DMS153 (cell line): ENCODE data around the gene CFAP251.
"Not testable (repeated sequence)": the region's sequence is repeated elsewhere in the genome, so short reads cannot be mapped to it uniquely, and the experiment has no call there.

ENCODE experiments used
- DNase-seq: peaks from one replicate; lab custom pipeline; 2025; lab: John Stamatoyannopoulos, UW

Gene CFAP251

DNA sequence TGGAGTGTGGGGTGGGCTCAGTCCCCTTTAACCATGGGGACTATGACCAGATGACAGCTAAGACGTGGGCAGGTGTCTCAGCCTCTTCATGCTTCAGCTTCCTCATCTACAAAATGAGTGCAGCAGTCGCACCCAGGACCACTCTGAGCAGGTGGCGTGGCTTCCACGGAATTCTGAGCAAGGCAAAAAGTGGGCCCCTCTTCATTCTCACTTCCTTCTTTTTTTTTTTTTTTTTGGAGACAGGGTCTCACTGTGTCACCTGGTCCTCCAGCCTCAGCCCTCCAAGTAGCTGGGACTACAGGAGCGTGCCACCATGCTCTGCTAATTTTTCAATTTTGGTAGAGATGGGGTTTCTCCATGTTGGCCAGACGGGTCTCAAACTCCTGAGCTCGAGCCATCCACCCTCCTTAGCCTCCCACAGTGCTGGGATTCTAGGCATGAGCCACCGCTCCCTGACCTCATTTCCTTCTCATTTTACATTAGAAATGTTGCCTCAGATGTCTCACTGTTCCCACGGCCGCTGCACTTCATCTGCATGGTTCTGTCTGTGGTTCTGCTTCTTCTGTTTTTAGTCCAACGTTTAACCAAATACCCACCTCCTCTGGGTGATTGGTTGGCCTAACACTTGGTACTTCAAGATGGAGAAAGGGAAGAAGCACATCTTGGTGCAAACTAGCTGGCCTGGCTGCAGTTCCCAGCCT is 61.9 kb downstream of the CFAP251 start:
- DNase-seq: no peak

DNA sequence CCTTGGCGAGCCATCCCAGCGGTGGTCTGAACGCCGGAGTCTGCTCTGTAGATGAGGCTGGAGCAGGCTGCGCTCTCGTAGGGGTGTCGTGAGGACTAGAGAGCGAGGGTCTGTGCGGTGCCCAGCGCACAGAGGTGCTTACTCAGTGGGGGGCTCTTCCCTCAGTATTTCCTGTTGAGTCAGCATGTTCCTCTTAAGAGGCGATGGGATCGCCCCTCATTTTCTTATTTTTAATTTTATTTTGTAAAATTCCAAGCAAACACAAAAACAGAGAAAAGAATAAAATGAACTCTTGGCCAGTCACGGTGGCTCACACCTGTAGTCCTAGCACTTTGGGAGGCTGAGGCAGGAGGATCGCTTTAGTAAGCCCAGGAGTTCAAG is 62.5 kb downstream of the CFAP251 start:
- DNase-seq: no peak

DNA sequence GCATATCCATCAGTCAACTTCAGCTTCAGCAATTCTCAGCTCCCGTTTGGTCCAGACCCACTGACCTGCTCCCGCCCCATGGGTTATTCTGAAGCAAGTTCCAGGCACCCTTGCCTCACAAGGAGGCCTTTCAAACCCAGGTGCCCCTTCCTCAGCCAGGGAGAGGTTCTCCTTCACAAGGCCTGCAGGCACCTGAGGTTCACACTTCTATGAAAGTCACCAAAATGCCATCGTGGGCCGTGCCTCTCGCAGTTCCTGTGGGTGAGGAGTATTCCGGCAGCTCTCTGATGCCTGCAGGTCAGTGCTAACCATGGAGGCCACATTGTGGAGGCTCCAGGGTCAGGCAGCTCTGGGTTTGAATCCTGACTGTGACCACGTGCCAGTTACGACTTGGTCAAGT is 63.1 kb downstream of the CFAP251 start:
- DNase-seq: no peak

DNA sequence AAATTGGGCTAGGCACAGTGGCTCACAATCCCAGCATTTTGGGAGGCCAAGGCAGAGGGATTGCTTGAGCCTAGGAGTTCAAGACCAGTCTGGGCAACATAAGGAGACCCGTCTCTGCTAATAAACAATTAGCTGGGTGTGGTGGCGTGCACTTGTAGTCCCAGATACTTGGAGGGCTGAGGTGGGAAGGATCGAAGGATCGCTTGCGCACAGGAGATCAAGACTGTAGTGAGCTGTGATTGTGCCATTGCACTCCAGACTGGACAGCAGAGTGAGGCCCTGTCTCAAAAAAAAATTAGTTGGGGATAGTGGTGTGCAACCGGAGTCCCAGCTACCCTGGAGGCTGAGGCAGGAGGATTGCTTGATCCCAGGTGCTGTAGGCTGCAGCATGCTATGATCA is 64.6 kb downstream of the CFAP251 start:
- no peak for DNase-seq

DNA sequence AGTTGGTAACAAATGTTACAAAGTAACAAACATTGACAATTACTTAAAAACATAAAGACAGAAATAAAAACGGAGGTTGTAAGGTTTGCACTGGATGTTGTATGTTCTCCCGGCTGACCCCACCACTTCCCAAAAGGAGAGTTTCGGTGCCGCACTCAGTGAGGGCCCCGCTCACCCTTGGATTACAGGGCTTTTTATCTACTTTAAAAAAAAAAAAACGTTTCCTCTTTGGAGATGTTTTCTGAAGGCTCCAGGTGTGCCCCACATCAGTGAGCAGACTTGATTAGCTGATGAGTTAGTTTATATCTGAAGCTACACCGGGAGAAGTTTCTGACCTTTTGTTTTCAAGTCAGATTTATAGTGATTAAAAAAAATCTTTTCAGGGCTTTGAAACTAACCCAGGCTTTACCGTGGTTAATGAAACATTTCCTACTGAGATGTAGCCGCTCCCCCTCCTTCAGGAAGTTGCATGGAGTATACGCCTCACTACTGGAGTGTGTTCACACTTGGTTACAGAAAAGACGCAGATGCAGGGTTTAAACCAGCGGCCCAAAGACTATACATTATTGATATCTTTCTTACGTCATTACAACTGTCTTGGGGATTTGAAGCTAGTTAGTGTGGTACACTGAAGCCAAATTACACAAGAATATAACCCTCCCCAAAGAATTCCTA is 65.3 kb downstream of the CFAP251 start:
- no peak for DNase-seq

DNA sequence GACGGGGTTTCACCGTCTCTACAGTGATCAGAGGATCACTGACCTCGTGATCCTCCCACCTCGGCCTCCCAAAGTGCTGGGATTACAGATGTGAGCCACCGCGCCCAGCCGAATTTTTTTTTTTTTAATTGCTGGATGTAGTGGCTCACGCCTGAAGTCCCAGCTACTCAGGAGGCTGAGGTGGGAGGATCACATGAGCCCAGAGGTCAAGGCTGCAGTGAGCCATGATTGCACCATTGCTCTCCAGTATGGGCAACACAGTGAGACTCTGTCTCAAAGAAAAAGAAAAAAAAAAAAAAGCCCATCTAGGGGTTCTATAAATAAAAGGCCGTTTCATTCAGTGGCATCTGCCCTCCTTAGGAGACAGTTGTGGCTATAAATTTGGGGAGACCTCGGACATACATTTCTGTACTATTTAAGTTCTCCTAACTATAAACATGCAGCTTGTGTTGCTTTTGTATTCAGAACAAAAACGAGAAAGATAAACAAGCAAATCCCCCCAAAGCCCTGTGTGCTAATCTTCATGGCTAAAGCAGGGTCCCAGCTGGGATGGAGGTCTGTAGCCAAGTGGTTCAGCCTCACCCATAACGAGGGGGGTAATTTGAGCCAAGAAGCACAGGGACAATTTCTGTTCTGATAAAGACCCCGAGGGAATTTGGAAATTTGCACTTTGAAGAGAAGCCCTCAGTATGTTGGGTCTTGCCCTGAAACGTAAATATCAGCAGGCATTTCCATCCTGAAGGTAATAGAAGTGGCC is 68.3 kb downstream of the CFAP251 start:
- no peak for DNase-seq

DNA sequence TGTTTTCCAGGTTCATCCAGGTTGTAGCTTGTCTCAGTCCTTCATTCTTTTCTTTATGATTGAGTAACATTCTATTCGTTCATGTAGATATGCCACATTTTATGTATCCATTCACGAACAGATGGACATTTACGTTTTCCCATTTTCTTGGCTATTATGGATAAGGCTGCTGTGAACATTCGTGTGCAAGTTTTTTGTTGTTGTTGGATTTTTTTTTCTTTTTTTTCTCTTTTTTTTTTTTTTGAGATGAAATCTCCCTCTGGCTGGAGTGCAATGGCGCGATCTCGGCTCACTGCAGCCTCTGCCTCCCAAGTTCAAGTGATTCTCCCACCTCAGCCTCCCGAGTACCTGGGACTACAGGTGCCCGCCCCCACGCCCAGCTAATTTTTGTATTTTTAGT is 70.1 kb downstream of the CFAP251 start:
- not testable (repeated sequence) for DNase-seq

DNA sequence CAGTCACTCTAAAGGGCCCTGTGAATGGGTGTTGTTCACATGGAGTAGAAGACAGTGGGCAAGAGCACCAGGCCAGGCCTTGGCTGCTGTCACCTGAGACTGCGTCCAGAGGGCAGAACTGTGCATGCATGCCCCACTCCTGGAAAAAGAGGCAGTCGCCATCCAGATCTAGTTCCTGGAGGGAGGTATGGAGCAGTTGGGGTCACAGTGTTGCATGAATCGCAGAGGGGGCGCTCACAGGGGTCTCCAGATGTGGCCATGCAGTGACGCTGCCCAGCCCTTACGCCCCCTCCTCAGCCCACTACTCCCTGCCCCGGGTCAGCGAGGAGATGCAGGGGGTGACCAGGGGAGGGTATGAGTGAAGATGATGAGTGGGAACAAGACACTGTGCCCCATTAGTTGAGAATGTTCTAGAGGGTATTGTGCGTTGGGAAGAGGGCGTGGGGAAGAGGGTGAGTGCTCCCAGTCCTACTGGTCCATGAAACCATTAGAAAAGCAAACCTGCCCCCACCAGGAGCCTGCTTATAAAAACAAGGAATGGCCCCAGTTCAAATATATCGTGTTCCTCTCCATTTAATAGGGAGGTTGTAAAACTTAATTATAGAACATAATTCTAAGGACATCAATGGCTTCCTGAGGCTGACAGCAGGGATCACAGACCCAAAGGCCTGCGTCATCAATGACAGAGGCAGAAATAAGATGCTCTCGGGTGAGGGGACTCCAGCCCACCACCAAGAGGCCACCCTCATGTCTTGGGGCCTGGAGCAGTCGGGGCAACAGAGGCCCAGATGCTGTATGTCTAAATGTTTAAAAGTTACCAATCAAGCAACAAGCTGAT is 71.1 kb downstream of the CFAP251 start:
- peak; percentile 58 for DNase-seq

DNA sequence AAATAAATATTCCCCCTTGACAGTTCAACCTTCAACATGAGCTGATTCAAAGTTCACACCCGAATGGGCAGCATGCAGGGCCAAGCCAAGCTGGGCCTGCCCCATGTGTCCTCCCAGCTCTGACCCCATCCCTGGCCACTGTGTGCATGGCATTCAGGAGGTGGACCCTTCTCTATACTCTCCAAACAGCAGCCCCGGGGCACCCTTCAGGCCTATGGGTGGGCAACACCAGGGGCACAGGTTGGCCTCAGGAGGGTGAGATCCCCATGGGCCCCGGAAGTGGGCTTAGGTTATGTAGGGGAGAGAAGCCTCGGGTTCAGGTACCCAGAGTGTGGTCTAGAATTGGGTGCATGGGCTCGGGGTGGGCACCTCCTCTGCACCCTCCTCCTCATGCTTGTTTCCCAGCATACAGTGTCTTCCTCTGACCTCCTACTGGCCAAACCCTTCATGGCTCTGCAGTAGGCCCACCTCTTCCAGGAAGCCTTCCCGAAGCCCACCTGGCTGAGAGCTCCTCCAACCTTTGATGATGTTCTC is 71.8 kb downstream of the CFAP251 start:
- DNase-seq: no peak

DNA sequence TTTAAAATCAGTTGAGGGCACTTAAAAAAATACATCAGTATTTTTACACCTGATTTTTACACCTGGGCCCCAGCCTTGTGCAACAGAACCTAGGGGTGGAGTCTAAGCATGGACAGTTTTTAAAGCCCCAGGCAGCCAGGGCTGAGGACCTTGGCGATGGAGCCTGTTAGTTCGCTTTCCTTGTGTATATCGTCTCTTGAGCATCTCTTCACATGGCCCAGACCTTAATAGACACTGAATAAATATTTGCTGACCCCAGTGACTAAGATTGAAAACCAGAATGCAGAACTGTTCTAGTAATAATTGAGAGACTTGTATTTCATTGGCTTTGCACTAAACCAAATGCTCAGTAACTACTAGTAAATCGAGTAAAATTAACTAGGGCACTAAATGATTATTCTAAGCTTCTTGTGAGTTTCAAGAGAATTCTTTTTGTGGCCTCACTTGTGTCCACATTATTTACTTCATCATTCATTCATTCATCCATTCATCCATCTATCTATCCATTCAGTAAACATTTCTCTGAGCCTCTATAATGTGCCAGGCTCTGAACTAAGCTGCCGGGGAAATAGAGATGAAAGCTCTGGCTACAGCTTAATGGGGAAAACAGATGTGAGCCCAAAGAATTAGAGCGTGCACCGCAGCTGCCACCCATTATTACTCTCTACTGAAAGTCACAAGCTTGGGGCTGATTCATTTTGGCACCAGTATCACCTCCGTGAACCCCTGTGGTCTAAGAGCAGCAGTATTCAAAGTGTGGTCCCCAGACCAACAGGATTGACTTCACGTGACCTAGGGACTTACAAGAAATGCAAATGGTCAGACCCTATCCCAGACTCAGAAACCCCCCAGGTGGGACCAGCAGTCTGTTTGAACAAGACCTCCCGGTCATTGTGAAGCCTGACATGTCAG is 72.6 kb downstream of the CFAP251 start:
- no peak for DNase-seq

DNA sequence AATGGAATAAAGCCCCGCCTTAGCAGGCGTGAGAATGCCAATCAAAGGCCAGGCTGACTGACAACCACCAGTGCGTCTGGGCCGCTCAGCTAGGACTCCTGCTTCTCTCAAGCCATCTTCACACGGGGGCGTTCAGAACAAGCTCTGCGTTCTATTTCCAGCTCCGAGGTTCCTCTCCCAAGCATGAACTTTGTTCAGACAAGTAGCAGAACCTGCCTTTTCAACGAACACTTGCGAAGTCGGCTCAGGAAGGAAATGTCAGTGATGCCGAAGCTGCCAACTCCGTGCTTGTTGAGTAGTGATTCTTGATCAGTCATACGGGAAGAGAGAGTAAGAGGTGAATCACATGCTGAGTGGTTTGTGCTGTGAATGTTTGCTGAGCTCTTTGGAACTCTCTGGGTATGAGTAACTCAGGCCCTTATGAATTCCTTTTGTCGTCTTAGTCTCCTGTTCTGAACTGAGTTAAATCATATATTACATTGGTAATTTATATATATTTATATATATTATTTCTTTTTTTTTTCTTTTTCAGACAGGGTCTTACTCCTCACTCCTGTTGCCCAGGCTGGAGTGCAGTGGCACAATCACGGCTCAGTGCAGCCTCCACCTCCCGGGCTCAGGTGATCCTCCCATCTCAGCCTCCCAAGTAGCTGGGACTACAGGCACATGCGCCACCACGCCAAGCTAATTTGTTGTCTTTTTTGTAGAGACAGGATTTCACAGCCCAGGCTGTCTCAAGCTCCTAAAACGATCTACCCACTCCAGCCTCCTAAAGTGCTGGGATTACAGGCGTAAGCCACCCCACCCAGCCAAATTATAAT is 73.9 kb downstream of the CFAP251 start:
- DNase-seq: no peak

DNA sequence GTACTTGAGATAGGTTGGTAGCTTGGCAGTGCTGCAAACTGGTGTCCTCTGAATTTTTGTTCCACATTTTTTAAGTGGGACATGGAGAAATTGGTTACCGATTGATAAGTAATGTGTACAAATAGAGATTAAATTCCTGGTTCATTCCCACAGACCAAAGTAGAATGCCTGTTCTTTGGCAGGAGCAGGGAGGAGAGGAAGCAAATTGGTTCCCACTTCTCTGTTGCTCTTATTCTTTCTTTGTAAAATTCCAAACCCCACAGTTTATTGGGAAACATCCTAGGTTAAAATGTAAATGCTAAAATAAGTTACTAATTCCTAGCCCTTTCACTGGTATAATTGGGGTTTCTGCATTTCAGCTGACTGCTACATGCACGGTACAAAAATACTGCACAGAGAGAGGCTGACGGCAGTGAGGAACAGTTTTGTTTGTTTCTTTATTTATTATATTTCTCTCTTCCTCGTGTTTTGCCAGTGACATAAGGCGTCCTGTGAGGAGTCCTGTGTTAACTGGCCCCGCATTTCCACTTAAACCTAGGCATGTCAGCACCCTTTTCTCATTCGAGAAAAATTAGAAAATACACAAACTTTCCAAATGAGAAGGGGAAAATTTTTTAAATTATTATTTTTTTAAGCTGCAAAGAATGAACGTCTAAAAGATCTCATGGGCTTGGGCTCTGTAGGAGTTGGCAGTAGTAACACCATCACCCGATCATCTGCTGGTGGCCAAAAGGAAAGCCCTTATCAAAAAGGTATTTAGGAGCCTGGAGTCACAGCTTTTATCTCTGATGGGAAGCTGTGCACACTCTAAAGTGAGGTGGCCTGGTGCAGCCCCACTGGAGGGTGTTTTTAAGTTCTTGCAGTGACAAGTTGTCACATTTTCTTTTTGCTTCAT is 77.9 kb downstream of the CFAP251 start:
- no peak for DNase-seq

DNA sequence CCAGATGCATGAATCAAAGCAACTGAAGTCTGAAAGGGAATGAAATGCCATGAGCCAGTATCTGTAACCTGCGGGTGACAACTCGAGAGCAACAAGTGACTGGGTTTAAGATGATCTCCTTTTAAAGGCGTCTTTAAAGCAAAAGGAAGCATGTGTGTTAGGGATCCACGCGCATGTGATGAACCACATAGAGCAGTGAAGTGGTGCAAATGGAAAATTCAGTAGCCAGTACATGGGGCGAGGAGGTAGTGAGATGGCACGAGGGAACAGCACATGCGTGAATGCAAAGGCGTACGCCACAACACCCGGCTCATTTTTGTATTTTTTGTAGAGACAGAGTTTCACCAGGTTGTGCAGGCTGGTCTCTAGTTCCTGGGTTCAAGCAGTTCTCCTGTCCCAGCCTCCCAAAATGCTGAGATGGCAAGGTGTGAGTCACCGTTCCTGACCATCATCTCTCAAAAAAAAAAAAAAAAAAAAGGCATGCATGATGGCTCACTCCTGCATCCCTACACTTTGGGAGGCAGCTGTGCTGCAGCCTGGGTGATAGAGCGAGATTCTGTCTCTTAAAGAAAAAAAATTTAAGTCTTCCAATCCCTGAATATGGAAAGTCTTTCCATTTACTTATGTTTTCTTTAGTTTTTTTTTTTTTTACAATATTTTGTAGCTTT is 78.7 kb downstream of the CFAP251 start:
- DNase-seq: no peak

DNA sequence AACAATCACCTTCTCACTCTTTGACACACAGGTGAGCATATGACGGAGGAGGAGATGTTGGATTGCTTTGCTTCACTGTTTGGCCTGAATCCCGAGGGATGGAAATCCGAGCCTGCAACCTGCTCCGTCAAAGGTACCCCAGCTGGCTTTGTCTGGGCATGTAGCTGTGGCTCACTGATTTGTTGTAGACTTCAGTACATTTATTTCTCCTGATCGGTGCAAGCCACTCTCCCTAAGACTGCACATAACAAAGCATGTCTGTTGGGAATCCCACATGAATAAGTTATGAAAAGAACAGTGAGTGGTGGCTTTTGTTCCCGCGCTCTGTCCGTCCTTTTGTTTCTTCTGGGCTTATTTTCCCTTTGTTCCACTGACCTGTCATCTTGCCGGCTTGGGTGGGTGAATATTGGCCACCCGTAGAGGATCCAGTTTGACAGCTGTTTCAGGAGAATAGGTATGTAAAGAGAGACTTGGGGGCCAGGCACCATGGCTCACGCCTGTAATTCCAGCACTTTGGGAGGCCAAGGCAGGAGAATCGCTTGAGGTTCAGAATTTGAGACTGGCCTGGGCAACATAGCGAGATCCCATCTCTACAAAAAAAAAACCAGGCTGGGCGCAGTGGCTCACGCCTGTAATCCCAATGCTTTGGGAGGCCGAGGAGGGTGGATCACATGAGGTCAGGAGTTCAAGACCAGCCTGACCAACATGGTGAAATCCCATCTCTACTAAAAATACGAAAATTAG is 83.2 kb downstream of the CFAP251 start:
- DNase-seq: peak; percentile 93

DNA sequence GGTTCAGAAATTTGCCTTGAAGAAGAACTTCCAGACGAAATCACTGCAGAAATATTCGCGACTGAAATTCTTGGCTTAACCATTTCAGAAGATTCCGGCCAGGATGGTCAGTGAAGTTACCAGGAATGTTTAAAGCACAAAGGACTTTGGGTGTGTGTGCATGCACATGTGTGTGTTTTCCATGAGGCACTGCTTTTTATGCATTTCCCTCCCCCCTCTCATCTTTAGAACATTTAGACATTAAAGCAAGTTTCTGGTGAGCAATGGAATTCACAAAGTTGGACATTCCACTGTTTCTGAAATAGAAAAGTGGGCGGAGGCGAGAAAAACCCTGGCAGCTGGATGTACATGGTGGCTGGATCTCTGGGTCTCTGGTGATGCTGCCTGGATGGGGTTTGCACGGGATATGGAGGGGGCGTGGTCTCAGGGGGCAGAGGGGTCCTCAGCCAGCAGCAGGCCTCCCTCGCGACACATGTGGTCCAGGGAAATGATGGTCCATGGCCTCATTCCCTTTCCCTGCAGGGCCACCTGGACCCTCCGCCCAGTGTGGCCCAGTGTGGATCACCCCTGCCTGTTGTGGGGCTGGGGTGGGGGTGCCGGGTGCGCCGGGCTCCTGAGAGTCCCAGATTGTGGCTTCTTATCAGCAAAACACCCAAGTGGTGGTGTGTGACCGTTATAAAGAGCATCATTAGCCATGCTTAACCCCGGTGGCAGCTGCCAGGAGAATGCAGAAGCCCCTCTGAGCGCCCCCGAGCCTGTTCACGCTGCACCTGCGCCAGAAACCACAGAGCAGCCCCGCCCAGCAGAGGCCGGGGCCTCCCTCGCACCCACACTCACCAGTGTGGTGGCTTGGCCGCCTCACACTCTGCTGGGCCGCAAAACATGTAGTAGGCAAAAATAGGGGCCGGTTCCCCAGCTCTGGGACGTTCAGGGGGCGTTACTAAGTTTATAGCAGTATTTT is 85.5 kb downstream of the CFAP251 start:
- DNase-seq: no peak

DNA sequence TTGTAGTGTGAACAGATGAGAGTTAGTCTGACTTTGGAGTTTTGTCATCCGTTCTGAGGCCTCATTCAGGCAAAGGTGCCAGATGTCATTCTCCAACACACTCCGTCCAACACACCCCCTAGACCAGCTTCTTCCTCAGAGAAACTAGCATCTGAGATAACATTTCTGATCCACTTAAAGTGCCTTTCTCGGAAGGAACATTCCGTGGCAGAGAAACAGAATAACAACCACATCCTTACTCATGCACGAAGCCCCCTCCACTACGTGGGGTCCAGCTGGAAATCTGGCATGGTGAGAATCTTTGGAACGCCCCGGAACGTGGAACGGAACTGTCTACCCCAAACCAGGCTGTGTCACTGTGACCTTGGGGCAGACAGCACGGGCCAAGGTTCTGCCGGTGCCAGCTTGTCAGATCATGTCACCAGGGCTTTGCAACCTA is 86.3 kb downstream of the CFAP251 start:
- no peak for DNase-seq
